Measurements from ENCODE around the gene MRAP. TPM values are rescaled to one million over a fixed set of nuclear protein-coding genes. Genes with fewer than 3 reads are reported as not detected.
"Not testable (repeated sequence)": the region's sequence is repeated elsewhere in the genome, so short reads cannot be mapped to it uniquely, and the experiment has no call there.

The MRAP gene
- total RNA-seq, 1 donor from 2014 or later = not detected

DNA sequence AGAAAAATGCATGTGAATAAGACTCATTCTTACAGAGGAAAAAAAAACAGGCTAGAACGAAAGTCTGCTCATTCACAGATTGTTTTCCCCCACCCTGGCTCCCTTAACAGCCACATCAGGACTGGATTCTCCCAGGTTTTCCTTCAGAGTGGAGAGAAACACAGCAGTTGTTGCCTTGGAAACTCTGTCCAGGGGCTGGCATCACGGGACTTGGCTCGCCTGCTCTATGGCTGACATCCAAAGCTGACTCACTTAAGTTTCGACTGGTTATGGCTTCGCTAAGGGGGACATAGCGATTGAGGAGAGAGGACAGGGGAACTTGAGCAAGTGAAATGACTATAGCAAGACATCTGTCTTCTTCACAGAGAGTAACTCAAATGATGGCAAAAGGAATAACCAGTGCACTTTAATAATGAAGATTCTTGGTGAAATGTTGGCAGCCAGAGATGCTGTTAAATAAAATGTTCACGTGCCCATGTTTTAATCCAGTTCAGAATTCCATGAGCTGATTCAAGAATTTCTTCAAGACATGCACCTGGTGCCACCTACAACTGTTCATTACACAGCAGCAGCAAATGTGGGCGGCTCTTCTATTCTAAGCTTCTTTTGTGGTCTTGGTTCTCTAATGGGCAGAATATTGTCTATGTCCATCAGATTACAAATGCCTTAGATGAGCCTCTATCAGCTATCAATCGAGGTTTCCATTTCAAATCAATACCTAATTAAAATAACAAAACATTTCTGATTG lies 41.6 kb upstream of the MRAP start:
- H3K9me3 Mint-ChIP-seq = no peaks in the 10 kb centered on the region
- H3K4me1 Mint-ChIP-seq = no peaks in the 10 kb centered on the region
- intact Hi-C loops (cut with micrococcal nuclease) = loop anchor here (10.0 kb wide), 1 partner anchor 652 kb away; no protein-coding TSS in a partner anchor
- ATAC-seq (ENCODE audit: low read depth) (no peak), DNase-seq (no peak)
- TF ChIP-seq, protein P1, sequence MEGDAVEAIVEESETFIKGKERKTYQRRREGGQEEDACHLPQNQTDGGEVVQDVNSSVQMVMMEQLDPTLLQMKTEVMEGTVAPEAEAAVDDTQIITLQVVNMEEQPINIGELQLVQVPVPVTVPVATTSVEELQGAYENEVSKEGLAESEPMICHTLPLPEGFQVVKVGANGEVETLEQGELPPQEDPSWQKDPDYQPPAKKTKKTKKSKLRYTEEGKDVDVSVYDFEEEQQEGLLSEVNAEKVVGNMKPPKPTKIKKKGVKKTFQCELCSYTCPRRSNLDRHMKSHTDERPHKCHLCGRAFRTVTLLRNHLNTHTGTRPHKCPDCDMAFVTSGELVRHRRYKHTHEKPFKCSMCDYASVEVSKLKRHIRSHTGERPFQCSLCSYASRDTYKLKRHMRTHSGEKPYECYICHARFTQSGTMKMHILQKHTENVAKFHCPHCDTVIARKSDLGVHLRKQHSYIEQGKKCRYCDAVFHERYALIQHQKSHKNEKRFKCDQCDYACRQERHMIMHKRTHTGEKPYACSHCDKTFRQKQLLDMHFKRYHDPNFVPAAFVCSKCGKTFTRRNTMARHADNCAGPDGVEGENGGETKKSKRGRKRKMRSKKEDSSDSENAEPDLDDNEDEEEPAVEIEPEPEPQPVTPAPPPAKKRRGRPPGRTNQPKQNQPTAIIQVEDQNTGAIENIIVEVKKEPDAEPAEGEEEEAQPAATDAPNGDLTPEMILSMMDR (IDR thresholded peaks at IDR 0.05) = no peak
- ChIA-PET POLR2A (no interaction called here), CTCF (interaction anchor here (1.6 to 2.2 kb wide), 2 partner anchors 12 to 476 kb away, joined by 3 to 8 read pairs; no protein-coding TSS in a partner anchor)
- H3K4me3 Mint-ChIP-seq = no peak overlapping the region
- no peak overlapping the region for H3K27ac Mint-ChIP-seq
- no peaks in the 10 kb centered on the region for H3K36me3 Mint-ChIP-seq (ENCODE audit: low read depth)
- peaks cover 16% of the 10 kb centered on the region for H3K27me3 Mint-ChIP-seq

DNA sequence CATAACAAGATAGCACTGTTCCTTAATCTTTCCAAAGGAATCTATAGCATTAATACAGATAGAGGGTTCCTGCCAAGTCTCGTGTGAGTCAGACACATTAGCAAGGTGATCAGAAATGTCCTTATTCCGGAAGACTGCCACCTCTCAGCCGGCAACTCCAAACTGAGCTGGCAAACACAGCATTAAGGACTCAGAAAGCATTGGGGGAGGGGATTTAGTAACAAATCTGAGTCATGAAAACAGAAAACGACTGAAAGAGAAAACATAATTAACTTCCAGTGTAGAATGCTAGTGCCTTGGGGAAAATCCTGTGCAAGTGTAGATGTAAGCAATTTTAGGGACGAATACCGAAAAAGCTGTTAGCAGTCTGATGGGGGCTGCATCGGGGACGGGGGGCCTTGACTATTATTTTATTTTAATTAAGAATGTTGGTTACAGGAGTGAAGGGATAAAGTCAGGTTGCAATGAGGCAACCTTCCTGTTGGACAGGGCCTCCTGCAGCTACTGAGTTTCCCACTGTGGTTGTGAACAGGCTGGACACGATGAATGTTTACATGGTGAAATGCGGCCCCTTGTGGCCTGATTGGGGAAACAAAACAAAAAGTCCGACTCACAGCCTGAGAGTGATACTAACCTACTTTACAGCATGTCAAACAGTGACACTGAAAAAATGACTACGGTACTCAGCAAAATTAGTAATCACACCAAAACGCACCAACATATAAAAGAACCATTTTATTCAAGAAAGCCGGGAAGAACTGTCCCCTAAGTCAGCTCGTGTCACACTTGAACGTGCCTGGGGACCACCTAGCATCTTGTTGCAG lies 40.5 kb upstream of the MRAP start:
- H3K4me3 Mint-ChIP-seq = no peak overlapping the region
- intact Hi-C loops (cut with micrococcal nuclease) = loop anchor here (1.0 to 10.0 kb wide), 4 partner anchors 392 to 1057 kb away; no protein-coding TSS in a partner anchor
- H3K36me3 Mint-ChIP-seq (ENCODE audit: low read depth) = no peaks in the 10 kb centered on the region
- ChIA-PET POLR2A (interaction anchor here (0.6 kb wide), 1 partner anchor 122 kb away, joined by 3 read pairs; no protein-coding TSS in a partner anchor), CTCF (interaction anchor here (0.7 to 2.2 kb wide), 4 partner anchors 11 to 477 kb away, joined by 3 to 8 read pairs (median 4); partner anchors contain the start of gene MIS18A)
- no peak for DNase-seq
- H3K4me1 Mint-ChIP-seq = no peaks in the 10 kb centered on the region
- H3K9me3 Mint-ChIP-seq = no peaks in the 10 kb centered on the region
- TF ChIP-seq, protein P1 (IDR thresholded peaks at IDR 0.05) = no peak
- no peak overlapping the region for H3K27ac Mint-ChIP-seq
- peaks cover 12% of the 10 kb centered on the region for H3K27me3 Mint-ChIP-seq
- no peak for ATAC-seq (ENCODE audit: low read depth)

DNA sequence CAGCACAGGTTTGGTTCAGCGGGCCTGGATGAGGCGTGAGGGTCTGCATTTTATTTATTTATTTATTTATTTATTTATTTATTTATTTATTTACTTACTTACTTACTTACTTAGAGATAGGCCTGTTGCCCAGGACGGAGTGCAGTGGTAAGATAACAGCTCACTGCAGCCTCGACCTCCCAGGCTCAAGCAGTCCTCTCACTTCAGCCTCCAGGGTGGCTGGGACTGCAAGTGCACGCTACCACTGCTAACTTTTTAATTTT lies 39.9 kb upstream of the MRAP start:
- H3K36me3 Mint-ChIP-seq (ENCODE audit: low read depth); DNase-seq; POLR2A ChIA-PET; H3K9me3 Mint-ChIP-seq; H3K27ac Mint-ChIP-seq; H3K4me1 Mint-ChIP-seq; H3K4me3 Mint-ChIP-seq; ATAC-seq (ENCODE audit: low read depth); H3K27me3 Mint-ChIP-seq: not testable (repeated sequence)
- intact Hi-C loops (cut with micrococcal nuclease) = loop anchor here (1.0 to 10.0 kb wide), 4 partner anchors 392 to 1058 kb away; no protein-coding TSS in a partner anchor
- CTCF ChIA-PET = interaction anchor here (1.2 to 2.2 kb wide), 2 partner anchors 393 to 478 kb away, joined by 4 to 8 read pairs; no protein-coding TSS in a partner anchor

DNA sequence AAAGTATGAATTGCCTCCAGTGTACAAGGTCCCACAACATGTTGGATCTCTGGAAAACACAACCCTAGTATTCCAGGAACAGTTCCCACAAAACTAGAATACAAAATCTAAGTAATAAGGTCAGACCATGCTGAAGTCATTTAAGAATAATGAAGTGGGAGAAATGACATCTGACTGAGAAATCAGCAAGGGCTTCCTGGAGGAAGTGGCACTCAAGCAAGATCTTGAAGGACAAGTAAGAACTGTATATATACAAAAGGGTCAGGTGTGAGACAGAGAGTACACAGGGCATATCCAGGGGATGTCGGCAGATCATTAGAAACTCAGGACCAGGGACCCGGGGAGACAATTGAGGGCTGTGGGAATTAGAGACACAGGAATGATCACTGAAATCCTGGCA lies 38.5 kb upstream of the MRAP start:
- Mint-ChIP-seq H3K27me3 (peaks cover 6% of the 10 kb centered on the region), H3K36me3 (ENCODE audit: low read depth) (no peaks in the 10 kb centered on the region), H3K4me3 (no peak overlapping the region), H3K27ac (no peak overlapping the region), H3K9me3 (no peaks in the 10 kb centered on the region), H3K4me1 (no peaks in the 10 kb centered on the region)
- ChIA-PET CTCF (no interaction called here), POLR2A (no interaction called here)
- TF ChIP-seq, protein P1 (IDR thresholded peaks at IDR 0.05) = no peak
- DNase-seq = no peak
- ATAC-seq (ENCODE audit: low read depth) = no peak
- intact Hi-C loops (cut with micrococcal nuclease) = no loop called here

DNA sequence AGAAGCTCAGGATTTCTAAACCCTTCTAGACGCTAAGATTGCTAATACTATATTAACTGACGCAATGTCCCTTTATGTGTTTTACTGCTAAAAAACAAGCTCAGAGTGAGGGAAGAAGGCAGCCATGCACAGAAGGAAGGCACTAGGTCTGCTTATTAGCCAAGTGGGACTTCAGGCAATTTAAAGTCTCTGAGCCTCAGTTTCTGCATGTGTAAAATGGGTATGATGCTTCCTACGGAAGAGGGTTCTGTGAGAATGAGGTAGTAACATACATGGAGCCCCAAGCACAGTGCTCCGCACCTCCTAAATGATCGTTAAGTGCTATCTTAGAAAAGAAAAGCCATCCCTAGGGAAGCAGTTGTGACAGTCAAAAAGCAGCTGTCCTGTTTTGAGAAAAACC lies 36.7 kb upstream of the MRAP start:
- CTCF ChIA-PET = no interaction called here
- no peak for DNase-seq
- H3K9me3 Mint-ChIP-seq = no peaks in the 10 kb centered on the region
- H3K4me3 Mint-ChIP-seq = no peak overlapping the region
- H3K36me3 Mint-ChIP-seq (ENCODE audit: low read depth) = peaks cover 10% of the 10 kb centered on the region
- ATAC-seq (ENCODE audit: low read depth) = no peak
- TF ChIP-seq, protein P1 (IDR thresholded peaks at IDR 0.05) = no peak
- POLR2A ChIA-PET = no interaction called here
- no peaks in the 10 kb centered on the region for H3K27me3 Mint-ChIP-seq
- intact Hi-C loops (cut with micrococcal nuclease) = no loop called here
- H3K27ac Mint-ChIP-seq = no peak overlapping the region
- no peaks in the 10 kb centered on the region for H3K4me1 Mint-ChIP-seq

DNA sequence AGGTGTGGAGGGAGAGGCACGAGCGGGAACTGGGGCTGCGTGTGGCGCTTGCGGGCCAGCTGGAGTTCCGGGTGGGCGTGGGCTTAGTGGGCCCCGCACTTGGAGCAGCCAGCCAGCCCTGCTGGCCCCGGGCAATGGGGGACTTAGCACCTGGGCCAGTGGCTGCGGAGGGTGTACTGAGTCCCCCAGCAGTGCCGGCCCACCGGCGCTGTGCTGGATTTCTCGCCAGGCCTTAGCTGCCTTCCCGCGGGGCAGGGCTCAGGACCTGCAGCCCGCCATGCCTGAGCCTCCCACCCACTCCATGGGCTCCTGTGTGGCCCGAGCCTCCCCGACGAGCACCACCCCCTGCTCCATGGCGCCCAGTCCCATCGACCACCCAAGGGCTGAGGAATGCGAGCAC lies 33.3 kb upstream of the MRAP start:
- CTCF ChIA-PET; intact Hi-C loops (cut with micrococcal nuclease); H3K27me3 Mint-ChIP-seq; ATAC-seq (ENCODE audit: low read depth); DNase-seq; H3K9me3 Mint-ChIP-seq; H3K4me1 Mint-ChIP-seq; H3K27ac Mint-ChIP-seq; POLR2A ChIA-PET; H3K4me3 Mint-ChIP-seq: not testable (repeated sequence)
- H3K36me3 Mint-ChIP-seq (ENCODE audit: low read depth) = peaks cover 37% of the 10 kb centered on the region

Measured in activated B cell treated with CpG ODN at 0.5 μM for 24 hours (primary cell).